ENCODE data around the gene RTEL1.
"Not testable (repeated sequence)": the region's sequence is repeated elsewhere in the genome, so short reads cannot be mapped to it uniquely, and the experiment has no call there.

Gene RTEL1

GRCh38 chr20:63701329-63702035 lies 43.4 kb downstream of the RTEL1 start:
- no peak for DNase-seq

GRCh38 chr20:63702036-63702665 lies 44.0 kb downstream of the RTEL1 start:
- DNase-seq, result no peak

GRCh38 chr20:63702751-63703470 lies 44.8 kb downstream of the RTEL1 start:
- no peak for DNase-seq

- DNase-seq, result no peak
Measured at GRCh38 chr20:63703471-63703975, 45.4 kb downstream of the RTEL1 start.

GRCh38 chr20:63703976-63704748 lies 46.0 kb downstream of the RTEL1 start:
- DNase-seq, result no peak

- DNase-seq, result no peak
Measured at GRCh38 chr20:63704749-63705117, 46.6 kb downstream of the RTEL1 start.

- no peak for DNase-seq
Measured at GRCh38 chr20:63705232-63706026, 47.3 kb downstream of the RTEL1 start.

- no peak for DNase-seq
Measured at GRCh38 chr20:63706027-63706695, 48.0 kb downstream of the RTEL1 start.

- no peak for DNase-seq
Measured at GRCh38 chr20:63706852-63707557, 48.9 kb downstream of the RTEL1 start.

- peak; percentile 23 for DNase-seq
Measured at GRCh38 chr20:63707558-63708300, 49.6 kb downstream of the RTEL1 start, which contains the start of the genes ARFRP1 and ZGPAT. Gene ARFRP1, minus strand, starts transcription at chr20:63707976. Its CDS starts 885 bp downstream, at chr20:63707091. Gene ZGPAT, plus strand, starts transcription at chr20:63708039. Its CDS starts 542 bp downstream, at chr20:63708581.

GRCh38 chr20:63708301-63709148 lies 50.4 kb downstream of the RTEL1 start:
- no peak for DNase-seq

- no peak for DNase-seq
Measured at GRCh38 chr20:63709149-63709527, 51.0 kb downstream of the RTEL1 start.

- no peak for DNase-seq
Measured at GRCh38 chr20:63711085-63711645, 53.1 kb downstream of the RTEL1 start.

- DNase-seq, result no peak
Measured at GRCh38 chr20:63712191-63712590, 54.1 kb downstream of the RTEL1 start.

GRCh38 chr20:63714858-63715257 lies 56.7 kb downstream of the RTEL1 start:
- no peak for DNase-seq

GRCh38 chr20:63718996-63719395 lies 60.9 kb downstream of the RTEL1 start:
- no peak for DNase-seq

- not testable (repeated sequence) for DNase-seq
Measured at GRCh38 chr20:63722967-63723622, 65.0 kb downstream of the RTEL1 start.

- DNase-seq, result not testable (repeated sequence)
Measured at GRCh38 chr20:63730189-63730733, 72.1 kb downstream of the RTEL1 start.
